Right lung (tissue), 5 donors: ENCODE data around the gene LRMDA. TPM values are rescaled to one million over a fixed set of nuclear protein-coding genes. Genes with fewer than 3 reads are reported as not detected.

Experiments
- DNase-seq, 2 donors: peaks; one replicate each; pipeline ENCODE4 v3.0.0-alpha.2; 2013
- polyA plus RNA-seq, 5 donors: library from polyadenylated mRNA; unstranded; fragments of 120-200 nt; gene quantifications; one replicate each; pipeline versions ENCODE4 v1.2.1 to v1.2.3, GENCODE V29; 2013; ENCODE audit warnings: inconsistent platforms in 1 of 5, low replicate concordance in 1 of 5; ENCODE audit not compliant: insufficient read length in 5 of 5, insufficient read depth in 1 of 5

The LRMDA gene
- polyA plus RNA-seq, 5 donors: 13.4 to 23.1 (median 19.1) TPM

- no peak for DNase-seq
Measured at GRCh38 chr10:75905490-75905889, 474.1 kb downstream of the LRMDA start.

GRCh38 chr10:75910032-75910431, 478.6 kb downstream of the LRMDA start:
- no peak for DNase-seq

- no peak for DNase-seq
Measured at GRCh38 chr10:75911426-75911825, 480.0 kb downstream of the LRMDA start.

GRCh38 chr10:75916906-75917305, 485.5 kb downstream of the LRMDA start:
- peak; percentile 48 to 59 for DNase-seq

- no peak for DNase-seq
Measured at GRCh38 chr10:75919913-75920312, 488.5 kb downstream of the LRMDA start.

GRCh38 chr10:75922435-75922834, 491.0 kb downstream of the LRMDA start:
- no peak for DNase-seq

- DNase-seq: no peak
Measured at GRCh38 chr10:75924309-75924902, 493.0 kb downstream of the LRMDA start.

GRCh38 chr10:75925999-75926398, 494.6 kb downstream of the LRMDA start:
- no peak for DNase-seq

- DNase-seq: no peak
Measured at GRCh38 chr10:75926763-75927162, 495.3 kb downstream of the LRMDA start.

GRCh38 chr10:75928231-75928630, 496.8 kb downstream of the LRMDA start:
- peak; percentile 64 to 76 for DNase-seq

GRCh38 chr10:75929630-75930161, 498.3 kb downstream of the LRMDA start:
- DNase-seq: no peak

GRCh38 chr10:75932921-75933320, 501.5 kb downstream of the LRMDA start:
- no peak for DNase-seq

- no peak for DNase-seq
Measured at GRCh38 chr10:75935240-75935639, 503.8 kb downstream of the LRMDA start.

- no peak for DNase-seq
Measured at GRCh38 chr10:75935650-75936400, 504.4 kb downstream of the LRMDA start.

GRCh38 chr10:75936841-75937240, 505.4 kb downstream of the LRMDA start:
- DNase-seq: no peak

- DNase-seq: no peak
Measured at GRCh38 chr10:75937823-75938222, 506.4 kb downstream of the LRMDA start.

GRCh38 chr10:75938380-75939122, 507.1 kb downstream of the LRMDA start:
- DNase-seq: no peak

- DNase-seq: no peak
Measured at GRCh38 chr10:75939541-75939940, 508.1 kb downstream of the LRMDA start.

GRCh38 chr10:75940742-75941141, 509.3 kb downstream of the LRMDA start:
- DNase-seq: no peak

- DNase-seq: no peak
Measured at GRCh38 chr10:75941223-75941801, 509.9 kb downstream of the LRMDA start.

GRCh38 chr10:75944061-75944460, 512.6 kb downstream of the LRMDA start:
- DNase-seq: no peak

- no peak for DNase-seq
Measured at GRCh38 chr10:75948583-75948982, 517.2 kb downstream of the LRMDA start.
